Subcutaneous adipose tissue (tissue), 4 donors: ENCODE measurements around the gene KHNYN. TPM values are rescaled to one million over a fixed set of nuclear protein-coding genes. Genes with fewer than 3 reads are reported as not detected.

ENCODE experiments used
- CTCF ChIP-seq: fragments of 450-650 bp; IDR thresholded peaks from one replicate; pipeline ENCODE4 v1.5.1; 2016; ENCODE audit warnings: low read depth, mild to moderate bottlenecking, control low read depth, antibody characterized with exemption, moderate library complexity
- total RNA-seq, 4 donors: library from RNA; depleted of rRNA; stranded (reverse); fragments of >200 nt; gene quantifications; one replicate each; pipeline ENCODE4 v1.1.0, GENCODE V29; 2016

The KHNYN gene
- total RNA-seq, 4 donors from 2014 or later = 29.5 to 81.8 (median 57.2) TPM

DNA sequence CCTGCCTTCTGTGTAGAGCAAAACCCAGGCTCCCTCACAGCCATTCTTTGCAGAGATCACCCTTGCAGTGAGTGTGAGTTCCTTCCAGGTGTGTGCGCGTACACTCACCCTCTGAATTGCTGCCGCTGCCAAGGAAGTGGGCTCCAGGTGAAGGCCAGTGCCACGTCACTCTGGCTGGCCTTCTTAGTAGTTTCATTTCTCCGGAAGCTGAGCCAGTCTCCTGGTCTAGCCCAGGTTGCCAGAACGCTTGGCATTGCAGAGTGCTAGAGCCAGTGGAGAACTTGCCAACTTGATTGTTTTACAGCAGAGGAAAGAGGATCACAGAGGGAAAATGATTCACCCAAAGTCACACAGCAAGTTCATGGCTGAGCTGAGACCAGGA is 11.3 kb upstream of the KHNYN start:
- no peak for TF ChIP-seq CTCF

GRCh38 chr14:24422261-24422660 is 7.5 kb upstream of the KHNYN start:
- no peak for TF ChIP-seq CTCF

- TF ChIP-seq CTCF = no peak
Measured at GRCh38 chr14:24422694-24423601, 6.8 kb upstream of the KHNYN start.

DNA sequence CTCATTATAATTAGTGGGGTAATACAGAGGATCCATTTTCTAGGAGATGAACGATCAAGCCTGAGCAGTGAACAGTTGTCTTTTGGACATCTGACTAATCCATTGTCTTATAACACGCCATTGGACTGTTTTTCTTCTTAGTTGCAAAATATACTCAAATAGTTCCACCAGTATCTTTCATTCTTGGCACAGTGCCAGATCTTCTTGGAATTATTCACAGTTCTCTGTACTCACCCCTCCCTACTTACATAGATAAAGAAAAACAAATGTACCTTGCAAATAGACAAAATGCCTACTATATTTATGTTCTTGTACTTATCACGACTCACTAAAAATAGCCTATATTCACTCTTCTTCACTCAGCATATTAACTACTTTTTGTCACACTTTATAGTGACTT is 4.0 kb upstream of the KHNYN start:
- TF ChIP-seq CTCF = no peak

DNA sequence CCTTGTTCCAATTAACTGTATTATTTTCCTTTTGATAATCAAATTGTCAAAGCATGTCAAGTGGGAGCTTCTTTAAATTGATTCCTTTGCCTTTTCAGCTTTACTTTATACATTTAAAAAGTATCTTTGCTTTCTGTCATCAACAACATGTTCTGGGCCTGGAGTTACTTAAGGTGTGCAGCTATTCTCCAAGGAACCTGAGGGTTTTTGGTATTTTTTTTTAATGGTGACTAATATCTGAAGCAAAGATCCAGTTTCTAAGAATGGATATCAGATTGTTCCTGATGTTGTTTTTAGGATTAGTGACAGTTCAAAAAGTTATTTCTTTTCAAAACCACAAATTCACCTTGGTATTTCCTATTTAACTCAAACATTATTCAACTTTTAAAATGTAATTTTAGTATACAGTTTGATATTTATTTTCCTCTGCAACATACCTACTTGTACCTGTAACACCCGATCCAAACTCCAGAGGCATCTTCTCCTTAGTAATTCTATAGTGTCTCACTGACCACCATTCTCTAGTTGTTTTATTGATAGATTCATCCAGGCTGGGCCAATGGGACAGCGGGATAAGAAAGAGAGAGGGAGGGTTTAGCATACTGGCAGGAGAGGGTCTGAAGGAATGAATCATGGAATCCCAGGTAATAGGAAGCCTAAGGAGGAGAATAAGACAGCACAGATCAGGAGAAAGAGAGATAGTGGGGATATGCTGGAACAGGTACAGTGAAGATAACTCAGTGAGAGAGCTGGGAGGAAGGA is 3.4 kb upstream of the KHNYN start:
- TF ChIP-seq CTCF = no peak

GRCh38 chr14:24426912-24427536 is 2.7 kb upstream of the KHNYN start:
- no peak for TF ChIP-seq CTCF
